OCI-LY1 (cell line): ENCODE data around the gene SMAD3.

Experiments
- H2AFZ ChIP-seq: fragments of 200-600 bp; sonication (generic), shearing (Covaris generic); 2 replicates; pipeline ENCODE4 v1.6.0; 2014; ENCODE audit warnings: antibody characterized with exemption, mild to moderate bottlenecking, low read length
- H3F3A ChIP-seq: fragments of 200-600 bp; sonication (generic), shearing (Covaris generic); 2 replicates; pipeline ENCODE4 v1.6.0; 2014; ENCODE audit warnings: mild to moderate bottlenecking, antibody characterized with exemption, low read length, moderate library complexity; ENCODE audit not compliant: insufficient read depth
- H3K27ac ChIP-seq: fragments of 200-600 bp; sonication (generic); 2 replicates; pipeline ENCODE4 v1.5.1; 2014; ENCODE audit warnings: low read length, mixed run types, mild to moderate bottlenecking, low read depth; ENCODE audit not compliant: poor library complexity, severe bottlenecking
- H3K27me3 ChIP-seq: fragments of 200-600 bp; sonication (generic); 2 replicates; pipeline ENCODE4 v1.6.0; 2014; ENCODE audit warnings: antibody characterized with exemption, mild to moderate bottlenecking, low read length, moderate library complexity; ENCODE audit not compliant: insufficient read depth
- H3K36me3 ChIP-seq: fragments of 200-600 bp; sonication (generic); 2 replicates; pipeline ENCODE4 v1.6.1; 2014; ENCODE audit warnings: mild to moderate bottlenecking, antibody characterized with exemption, low read length, moderate library complexity, mixed read lengths; ENCODE audit not compliant: insufficient read depth
- H3K4me1 ChIP-seq: fragments of 200-600 bp; sonication (generic); 2 replicates; pipeline ENCODE4 v1.5.1; 2014; ENCODE audit warnings: mild to moderate bottlenecking, low read length, moderate library complexity; ENCODE audit not compliant: insufficient read depth, severe bottlenecking
- H3K4me2 ChIP-seq: fragments of 200-600 bp; sonication (generic), shearing (Covaris generic); 2 replicates; pipeline ENCODE4 v1.6.1; 2014; ENCODE audit warnings: low read length
- H3K4me3 ChIP-seq: fragments of 200-600 bp; sonication (generic); 2 replicates; pipeline ENCODE4 v1.5.1; 2014; ENCODE audit warnings: low read length, low read depth, mild to moderate bottlenecking, mixed read lengths; ENCODE audit not compliant: poor library complexity, severe bottlenecking
- H3K79me2 ChIP-seq: fragments of 200-600 bp; shearing (Covaris generic); 2 replicates; pipeline ENCODE4 v1.6.1; 2016; ENCODE audit warnings: mixed run types, low read length, mixed read lengths; ENCODE audit not compliant: insufficient read depth
- H3K9ac ChIP-seq: fragments of 200-600 bp; sonication (generic), shearing (Covaris generic); 2 replicates; pipeline ENCODE4 v1.6.1; 2014; ENCODE audit warnings: mild to moderate bottlenecking, low read length, mixed read lengths
- H3K9me2 ChIP-seq: fragments of 200-600 bp; sonication (generic), shearing (Covaris generic); 2 replicates; pipeline ENCODE4 v1.6.1; 2014; ENCODE audit warnings: low read depth, mild to moderate bottlenecking, low read length, mixed read lengths
- H3K9me3 ChIP-seq: fragments of 200-600 bp; shearing (Covaris generic); 2 replicates; pipeline ENCODE4 v1.6.1; 2014; ENCODE audit warnings: low read length, mixed read lengths
- H4K20me1 ChIP-seq: fragments of 200-600 bp; sonication (generic), shearing (Covaris generic); 2 replicates; pipeline ENCODE4 v1.6.0; 2016; ENCODE audit warnings: mild to moderate bottlenecking, low read length; ENCODE audit not compliant: insufficient read depth
- EZH2 ChIP-seq: fragments of 200-600 bp; sonication (generic), shearing (Covaris generic); IDR thresholded peaks from 2 replicates; pipeline ENCODE4 v1.8.0; 2017; ENCODE audit warnings: borderline replicate concordance, mixed run types, mild to moderate bottlenecking, antibody characterized with exemption, low read length, moderate library complexity, mixed read lengths
- TF ChIP-seq, protein P1 (sequence below): fragments of 200-600 bp; sonication (generic), shearing (Covaris generic); IDR thresholded peaks from 2 replicates; pipeline ENCODE4 v1.5.1; 2017; ENCODE audit warnings: mild to moderate bottlenecking, antibody characterized with exemption, low read length, moderate library complexity, mixed read lengths

Gene SMAD3

DNA sequence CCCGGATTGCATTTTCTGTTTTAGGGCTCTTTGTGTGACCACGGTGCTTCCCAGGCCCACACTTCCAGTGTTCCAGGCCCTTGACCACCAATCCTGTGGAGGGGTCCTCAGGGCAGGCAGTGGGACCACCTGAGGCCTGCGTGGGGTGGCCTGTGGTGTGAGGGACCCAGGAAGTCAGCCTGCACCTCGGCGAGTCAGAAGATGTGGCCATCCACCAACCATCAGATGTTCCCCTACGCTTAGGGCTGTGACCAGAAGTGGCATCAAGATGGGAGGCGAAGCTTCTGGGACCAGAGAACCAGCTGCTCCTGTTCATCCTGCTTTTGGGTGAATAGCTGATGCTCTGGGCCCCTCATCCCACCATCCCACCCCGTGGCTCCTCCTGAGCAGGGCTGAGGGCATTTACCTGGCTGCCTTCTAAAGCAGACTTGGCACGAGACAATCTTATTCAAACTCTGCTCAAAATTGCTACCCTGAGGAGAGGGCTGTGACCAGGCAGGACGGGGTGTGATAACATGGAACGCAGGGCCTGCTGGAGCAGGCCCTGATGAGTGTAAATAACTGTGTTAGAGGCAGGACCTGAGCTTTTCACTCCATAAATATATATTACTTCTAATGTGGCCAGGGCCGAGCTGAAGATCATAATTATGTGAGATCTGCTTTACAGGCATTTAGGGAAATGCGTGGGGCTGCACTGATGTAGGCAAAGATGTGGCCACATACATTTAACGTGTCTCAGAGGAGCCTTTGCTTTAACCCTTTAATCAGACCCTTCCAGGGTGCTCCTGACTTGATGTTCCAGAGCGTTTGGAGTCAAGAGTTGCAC is 28.8 kb downstream of the SMAD3 start:
- Histone ChIP-seq H3K9me2 (no peaks in the 10 kb centered on the region), H3K9ac (peak overlapping the region; percentile 58), H3K9me3 (no peaks in the 10 kb centered on the region), H3K4me1 (peaks cover 100% of the 10 kb centered on the region), H3K4me2 (peak overlapping the region; percentile 69), H3K4me3 (peak overlapping the region; percentile 36), H3K79me2 (peaks cover 35% of the 10 kb centered on the region), H4K20me1 (no peaks in the 10 kb centered on the region), H3K36me3 (peaks cover 25% of the 10 kb centered on the region; the same call in 1 of the 2 replicates), H3K27me3 (no peaks in the 10 kb centered on the region), H3K27ac (peak overlapping the region; percentile 97), H2AFZ (no peak overlapping the region), H3F3A (0 out of 2 replicates have a peak, but pooled peaks cover 4% of the 10 kb centered on the region)
- TF ChIP-seq, protein P1, sequence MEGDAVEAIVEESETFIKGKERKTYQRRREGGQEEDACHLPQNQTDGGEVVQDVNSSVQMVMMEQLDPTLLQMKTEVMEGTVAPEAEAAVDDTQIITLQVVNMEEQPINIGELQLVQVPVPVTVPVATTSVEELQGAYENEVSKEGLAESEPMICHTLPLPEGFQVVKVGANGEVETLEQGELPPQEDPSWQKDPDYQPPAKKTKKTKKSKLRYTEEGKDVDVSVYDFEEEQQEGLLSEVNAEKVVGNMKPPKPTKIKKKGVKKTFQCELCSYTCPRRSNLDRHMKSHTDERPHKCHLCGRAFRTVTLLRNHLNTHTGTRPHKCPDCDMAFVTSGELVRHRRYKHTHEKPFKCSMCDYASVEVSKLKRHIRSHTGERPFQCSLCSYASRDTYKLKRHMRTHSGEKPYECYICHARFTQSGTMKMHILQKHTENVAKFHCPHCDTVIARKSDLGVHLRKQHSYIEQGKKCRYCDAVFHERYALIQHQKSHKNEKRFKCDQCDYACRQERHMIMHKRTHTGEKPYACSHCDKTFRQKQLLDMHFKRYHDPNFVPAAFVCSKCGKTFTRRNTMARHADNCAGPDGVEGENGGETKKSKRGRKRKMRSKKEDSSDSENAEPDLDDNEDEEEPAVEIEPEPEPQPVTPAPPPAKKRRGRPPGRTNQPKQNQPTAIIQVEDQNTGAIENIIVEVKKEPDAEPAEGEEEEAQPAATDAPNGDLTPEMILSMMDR: no peak
- TF ChIP-seq EZH2: no peak

DNA sequence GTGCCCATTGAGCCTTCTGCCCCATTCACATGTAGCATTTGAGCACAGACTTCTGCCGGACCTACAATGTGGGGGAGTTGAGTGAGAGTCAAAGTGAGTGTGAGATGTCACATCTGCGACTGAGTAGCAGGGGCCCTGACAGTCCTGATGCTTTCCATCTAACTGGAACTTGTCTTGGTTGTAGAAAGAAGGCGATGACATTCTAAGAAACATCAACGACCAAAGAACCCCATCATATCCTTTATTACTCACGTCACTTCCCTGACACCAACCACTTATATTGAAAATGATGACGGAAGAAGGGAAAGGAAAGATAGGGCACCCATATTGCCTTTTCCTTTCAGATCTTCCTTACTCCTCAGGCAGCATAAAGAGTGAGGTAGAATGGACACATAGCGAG is 30.5 kb downstream of the SMAD3 start:
- H2AFZ ChIP-seq: no peak overlapping the region
- H3K9me2 ChIP-seq: no peaks in the 10 kb centered on the region
- no peak for TF ChIP-seq EZH2
- TF ChIP-seq, protein P1: no peak
- H3K27ac ChIP-seq: peak overlapping the region; percentile 90
- peaks cover 100% of the 10 kb centered on the region for H3K4me1 ChIP-seq
- 0 out of 2 replicates have a peak, but pooled peaks cover 4% of the 10 kb centered on the region for H3F3A ChIP-seq
- no peaks in the 10 kb centered on the region for H4K20me1 ChIP-seq
- no peak overlapping the region for H3K4me3 ChIP-seq
- H3K9ac ChIP-seq: no peak overlapping the region
- H3K9me3 ChIP-seq: no peaks in the 10 kb centered on the region
- peaks cover 28% of the 10 kb centered on the region; the same call in 1 of the 2 replicates for H3K36me3 ChIP-seq
- H3K4me2 ChIP-seq: peak overlapping the region; percentile 29; the same call in 1 of the 2 replicates
- H3K79me2 ChIP-seq: peaks cover 31% of the 10 kb centered on the region
- H3K27me3 ChIP-seq: no peaks in the 10 kb centered on the region

DNA sequence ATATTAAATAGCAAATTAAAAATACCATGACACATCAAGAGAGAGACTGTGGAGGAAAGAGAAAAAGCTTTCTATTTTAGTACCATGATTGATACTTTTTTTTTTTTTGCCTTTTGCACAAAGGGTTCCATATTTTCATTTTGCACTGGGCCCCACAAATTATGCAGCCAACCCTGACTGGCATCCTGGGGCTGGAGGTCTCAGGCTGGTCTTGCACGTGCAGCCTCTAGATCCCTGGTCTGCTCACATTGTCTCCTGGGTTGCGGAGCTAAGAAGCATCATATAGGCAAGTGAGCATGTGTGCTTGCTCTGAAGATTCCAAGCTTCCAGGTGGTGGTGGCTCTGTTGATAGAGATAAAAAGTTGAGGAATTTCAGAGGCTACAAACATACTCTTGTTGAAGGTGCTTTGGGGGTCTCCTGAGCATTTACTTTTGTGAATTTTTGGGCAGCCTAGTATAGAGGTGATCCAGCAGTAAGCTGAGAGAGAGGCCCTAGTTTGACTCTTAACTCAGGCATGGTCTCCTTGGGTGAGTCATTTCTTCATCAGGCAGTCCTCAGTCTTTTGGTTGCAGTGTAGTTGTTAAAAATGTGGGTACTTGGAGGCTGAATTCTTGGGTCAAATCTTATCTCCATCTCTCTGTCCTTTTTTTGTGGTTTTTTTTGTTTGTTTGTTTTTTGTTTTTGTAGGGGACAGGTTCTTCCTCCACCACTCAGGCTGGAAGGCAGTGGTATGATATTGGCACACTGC is 31.3 kb downstream of the SMAD3 start:
- H3K9ac ChIP-seq: peak overlapping the region; percentile 31; the same call in 1 of the 2 replicates
- H3K4me3 ChIP-seq: no peak overlapping the region
- H3F3A ChIP-seq: no peaks in the 10 kb centered on the region
- H3K4me1 ChIP-seq: peaks cover 100% of the 10 kb centered on the region
- H3K27ac ChIP-seq: peak overlapping the region; percentile 90
- peaks cover 28% of the 10 kb centered on the region; the same call in 1 of the 2 replicates for H3K36me3 ChIP-seq
- no peaks in the 10 kb centered on the region for H3K9me2 ChIP-seq
- no peaks in the 10 kb centered on the region for H3K9me3 ChIP-seq
- no peak overlapping the region for H2AFZ ChIP-seq
- TF ChIP-seq, protein P1: no peak
- H3K79me2 ChIP-seq: peaks cover 28% of the 10 kb centered on the region
- H4K20me1 ChIP-seq: no peaks in the 10 kb centered on the region
- no peaks in the 10 kb centered on the region for H3K27me3 ChIP-seq
- H3K4me2 ChIP-seq: peak overlapping the region; percentile 29; the same call in 1 of the 2 replicates
